RWPE2 (cell line): Measurements from ENCODE around the gene SLC24A1.

Experiments used
- ATAC-seq: fragments of 200-7000 bp; cut with Tn5 transposase; 3 replicates; pipeline ENCODE4 v1.9.1; 2021; ENCODE audit warnings: low read depth
- DNase-seq: peaks from one replicate; pipeline ENCODE4 v3.0.0-alpha.2; 2020; ENCODE audit warnings: low spot score
- H3K27ac ChIP-seq: fragments of 450-650 bp; 2 replicates; pipeline ENCODE4 v1.5.1; 2017; ENCODE audit warnings: mild to moderate bottlenecking; ENCODE audit not compliant: poor library complexity, severe bottlenecking
- H3K27me3 ChIP-seq: fragments of 250-450 bp; sonication (Bioruptor Pico); 2 replicates; pipeline ENCODE4 v1.5.1; 2021; ENCODE audit warnings: mild to moderate bottlenecking, moderate library complexity; ENCODE audit not compliant: insufficient read depth, poor library complexity, severe bottlenecking
- H3K36me3 ChIP-seq: fragments of 250-450 bp; sonication (Bioruptor Pico); 2 replicates; pipeline ENCODE4 v1.5.1; 2020; ENCODE audit warnings: low read depth, mild to moderate bottlenecking, moderate library complexity
- H3K4me1 ChIP-seq: fragments of 250-450 bp; sonication (Bioruptor Pico); 2 replicates; pipeline ENCODE4 v1.5.1; 2021; ENCODE audit warnings: mild to moderate bottlenecking, moderate library complexity; ENCODE audit not compliant: insufficient read depth, poor library complexity, severe bottlenecking
- H3K4me3 ChIP-seq: fragments of 250-450 bp; sonication (Bioruptor Pico); 2 replicates; pipeline ENCODE4 v1.5.1; 2021; ENCODE audit warnings: mild to moderate bottlenecking, moderate library complexity; ENCODE audit not compliant: severe bottlenecking
- H3K9me3 ChIP-seq: fragments of 250-450 bp; sonication (Bioruptor Pico); 2 replicates; pipeline ENCODE4 v1.5.1; 2021; ENCODE audit warnings: mild to moderate bottlenecking, moderate library complexity; ENCODE audit not compliant: severe bottlenecking
- CTCF ChIP-seq: fragments of 450-650 bp; IDR thresholded peaks from one replicate; pipeline ENCODE4 v1.5.1; 2017; ENCODE audit warnings: mild to moderate bottlenecking, moderate library complexity; ENCODE audit not compliant: poor library complexity, severe bottlenecking

Gene SLC24A1

GRCh38 chr15:65663521-65663920 is 41.8 kb downstream of the SLC24A1 start:
- TF ChIP-seq CTCF = no peak
- no peaks in the 10 kb centered on the region for H3K27me3 ChIP-seq
- ATAC-seq (no peak), DNase-seq (no peak)
- H3K36me3 ChIP-seq = peaks cover 61% of the 10 kb centered on the region
- no peaks in the 10 kb centered on the region for H3K9me3 ChIP-seq
- no peak overlapping the region for H3K4me3 ChIP-seq
- H3K4me1 ChIP-seq = no peaks in the 10 kb centered on the region
- no peak overlapping the region for H3K27ac ChIP-seq

- H3K36me3 ChIP-seq = peaks cover 62% of the 10 kb centered on the region
- no peaks in the 10 kb centered on the region for H3K9me3 ChIP-seq
- no peak overlapping the region for H3K4me3 ChIP-seq
- no peak for DNase-seq
- TF ChIP-seq CTCF = peak; percentile 17
- no peaks in the 10 kb centered on the region for H3K4me1 ChIP-seq
- no peaks in the 10 kb centered on the region for H3K27me3 ChIP-seq
- H3K27ac ChIP-seq = no peak overlapping the region
- ATAC-seq = peak; percentile 94
Measured at GRCh38 chr15:65666257-65666656, 44.5 kb downstream of the SLC24A1 start.

- Histone ChIP-seq H3K9me3 (no peaks in the 10 kb centered on the region), H3K4me1 (no peaks in the 10 kb centered on the region), H3K27me3 (no peaks in the 10 kb centered on the region), H3K27ac (no peak overlapping the region), H3K36me3 (peaks cover 32% of the 10 kb centered on the region), H3K4me3 (no peak overlapping the region)
- no peak for ATAC-seq
- no peak for TF ChIP-seq CTCF
- no peak for DNase-seq
Measured at GRCh38 chr15:65675551-65675950, 53.8 kb downstream of the SLC24A1 start.

- no peak for TF ChIP-seq CTCF
- H3K27me3 ChIP-seq = no peaks in the 10 kb centered on the region
- H3K36me3 ChIP-seq = peaks cover 27% of the 10 kb centered on the region
- H3K27ac ChIP-seq = no peak overlapping the region
- no peak overlapping the region for H3K4me3 ChIP-seq
- DNase-seq (no peak), ATAC-seq (no peak)
- no peaks in the 10 kb centered on the region for H3K4me1 ChIP-seq
- H3K9me3 ChIP-seq = no peaks in the 10 kb centered on the region
Measured at GRCh38 chr15:65676123-65676522, 54.4 kb downstream of the SLC24A1 start.

DNA sequence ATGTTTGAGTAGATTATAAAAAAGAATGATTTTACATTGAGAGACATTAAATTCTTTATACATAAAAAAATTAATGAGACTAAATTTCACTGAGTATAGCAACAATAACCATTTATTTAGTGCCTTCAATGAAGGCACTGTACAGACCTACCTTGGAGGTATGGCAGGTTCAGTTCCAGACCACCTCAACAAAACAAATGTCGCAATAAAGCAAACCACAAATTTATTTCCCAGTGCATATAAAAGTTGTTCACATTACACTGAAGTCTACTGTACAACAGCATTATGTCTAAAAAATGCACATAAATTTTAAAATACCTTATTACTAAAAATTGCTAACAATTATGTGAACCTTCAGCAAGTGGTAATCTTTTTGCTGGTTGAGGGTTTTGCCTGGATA is 58.8 kb downstream of the SLC24A1 start:
- TF ChIP-seq CTCF = no peak

More for the DNA sequence above, 58.8 kb downstream of the SLC24A1 start:
- H3K4me1 ChIP-seq = no peaks in the 10 kb centered on the region
- no peak for DNase-seq
- H3K27ac ChIP-seq = no peak overlapping the region
- no peak overlapping the region for H3K4me3 ChIP-seq
- H3K9me3 ChIP-seq = no peaks in the 10 kb centered on the region
- peaks cover 6% of the 10 kb centered on the region for H3K36me3 ChIP-seq
- no peaks in the 10 kb centered on the region for H3K27me3 ChIP-seq
- no peak for ATAC-seq
